SK-N-SH (cell line): Measurements from ENCODE around the gene FAM3B.

Experiments used
- CTCF ChIP-seq: fragments of 200-600 bp; sonication (generic); IDR thresholded peaks from 2 replicates; pipeline ENCODE4 v1.6.1; 2017; ENCODE audit warnings: antibody characterized with exemption, mild to moderate bottlenecking, moderate library complexity
- FOXJ3 ChIP-seq: sonication (generic); formaldehyde crosslinking; IDR thresholded peaks from 2 replicates; pipeline ENCODE4 v1.5.1; 2020; ENCODE audit warnings: mild to moderate bottlenecking, missing genetic modification reagents
- FOXM1 ChIP-seq: IDR thresholded peaks from 2 replicates; pipeline ENCODE4 v1.4.0; 2012; ENCODE audit warnings: low read depth, mild to moderate bottlenecking
- MXI1 ChIP-seq: IDR thresholded peaks from 2 replicates; pipeline ENCODE4 v1.6.1; 2012; ENCODE audit warnings: mild to moderate bottlenecking, low read depth, low read length, improper control_type of control experiment
- POLR2AphosphoS5 ChIP-seq: IDR thresholded peaks from 2 replicates; pipeline ENCODE4 v1.6.1; 2012; ENCODE audit warnings: low read depth, low read length
- RAD21 ChIP-seq: IDR thresholded peaks from 2 replicates; pipeline ENCODE4 v1.6.1; 2012; ENCODE audit warnings: mild to moderate bottlenecking, low read length
- RCOR1 ChIP-seq: fragments of 150-350 bp; IDR thresholded peaks from 2 replicates; pipeline ENCODE4 v1.6.1; 2017; ENCODE audit warnings: antibody characterized with exemption, low read length
- TAF1 ChIP-seq: IDR thresholded peaks from 2 replicates; pipeline ENCODE4 v1.6.1; 2012; ENCODE audit warnings: low read depth, mild to moderate bottlenecking, low read length, moderate library complexity, borderline replicate concordance
- TF ChIP-seq, protein P1 (sequence below): IDR thresholded peaks from 2 replicates; pipeline ENCODE4 v1.4.0; 2012; ENCODE audit warnings: low read depth

GRCh38 chr21:41317063-41317392 lies 427 bp downstream of the FAM3B start:
- no peak for TF ChIP-seq CTCF
- TF ChIP-seq, protein P1, sequence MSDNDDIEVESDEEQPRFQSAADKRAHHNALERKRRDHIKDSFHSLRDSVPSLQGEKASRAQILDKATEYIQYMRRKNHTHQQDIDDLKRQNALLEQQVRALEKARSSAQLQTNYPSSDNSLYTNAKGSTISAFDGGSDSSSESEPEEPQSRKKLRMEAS: no peak
- TF ChIP-seq TAF1: no peak
- TF ChIP-seq MXI1: no peak
- no peak for TF ChIP-seq RAD21
- no peak for TF ChIP-seq FOXM1
- TF ChIP-seq FOXJ3 (CRISPR knock-in tag): no peak
- TF ChIP-seq RCOR1: no peak
- TF ChIP-seq POLR2AphosphoS5: no peak
